LoVo (cell line): ENCODE measurements around the gene MAS1.

Experiments
- DNase-seq: peaks from one replicate; pipeline ENCODE4 v3.0.0-alpha.2; 2016; ENCODE audit warnings: low spot score

The MAS1 gene

GRCh38 chr6:159880412-159880975 lies 10.3 kb upstream of the MAS1 start:
- DNase-seq: no peak

GRCh38 chr6:159884720-159885119 lies 6.1 kb upstream of the MAS1 start:
- no peak for DNase-seq

- no peak for DNase-seq
Observed at GRCh38 chr6:159886270-159886669, 4.5 kb upstream of the MAS1 start.

GRCh38 chr6:159887146-159887545 lies 3.6 kb upstream of the MAS1 start:
- no peak for DNase-seq

GRCh38 chr6:159887761-159888160 lies 3.0 kb upstream of the MAS1 start:
- DNase-seq: no peak

GRCh38 chr6:159890201-159890600 lies 587 bp upstream of the MAS1 start:
- no peak for DNase-seq

- DNase-seq: no peak
Observed at GRCh38 chr6:159892053-159892452, 1.3 kb downstream of the MAS1 start.

GRCh38 chr6:159893064-159893463 lies 2.3 kb downstream of the MAS1 start:
- no peak for DNase-seq

GRCh38 chr6:159894991-159895390 lies 4.2 kb downstream of the MAS1 start:
- DNase-seq: no peak

GRCh38 chr6:159897603-159898002 lies 6.8 kb downstream of the MAS1 start:
- DNase-seq: no peak

GRCh38 chr6:159898519-159898918 lies 7.7 kb downstream of the MAS1 start:
- DNase-seq: no peak

GRCh38 chr6:159899994-159900745 lies 9.4 kb downstream of the MAS1 start:
- DNase-seq: peak; percentile 34

- DNase-seq: no peak
Observed at GRCh38 chr6:159902620-159903019, 11.8 kb downstream of the MAS1 start.

GRCh38 chr6:159904497-159904911 lies 13.7 kb downstream of the MAS1 start:
- no peak for DNase-seq

GRCh38 chr6:159906400-159906799 lies 15.6 kb downstream of the MAS1 start:
- no peak for DNase-seq

GRCh38 chr6:159908535-159908934 lies 17.7 kb downstream of the MAS1 start:
- DNase-seq: no peak

- no peak for DNase-seq
Observed at GRCh38 chr6:159908979-159909378, 18.2 kb downstream of the MAS1 start.

GRCh38 chr6:159910342-159910741 lies 19.6 kb downstream of the MAS1 start:
- DNase-seq: no peak

- DNase-seq: no peak
Observed at GRCh38 chr6:159913375-159913774, 22.6 kb downstream of the MAS1 start.

- no peak for DNase-seq
Observed at GRCh38 chr6:159913862-159914564, 23.2 kb downstream of the MAS1 start.

GRCh38 chr6:159914565-159914923 lies 23.8 kb downstream of the MAS1 start:
- no peak for DNase-seq

- no peak for DNase-seq
Observed at GRCh38 chr6:159915397-159915796, 24.6 kb downstream of the MAS1 start.

- DNase-seq: no peak
Observed at GRCh38 chr6:159916237-159916636, 25.4 kb downstream of the MAS1 start.
